K562 (cell line): ENCODE measurements around the gene PRAMEF12. TPM values are rescaled to one million over a fixed set of nuclear protein-coding genes. Genes with fewer than 3 reads are reported as not detected.
A peak's percentile ranks its signal among the peaks of the same experiment; 100 is the strongest.

Experiments
- ATAC-seq: fragments of 200-7000 bp; cut with Tn5 transposase; 3 replicates; pipeline ENCODE4 v1.9.1; 2020; ENCODE audit warnings: moderate library complexity
- BruUV-seq: library from RNA; stranded (reverse); fragments of 400-500 nt; replicated peaks from 2 replicates; lab custom pipeline; 2021; lab: Mats Ljungman, UMichigan
- CTCF ChIA-PET: fragments of 300-600 bp; formaldehyde crosslinking; extraction: SDS; loops from one replicate; lab custom pipeline; 2021; ENCODE audit warnings: low intra/inter-chr PET ratio; lab: Yijun Ruan, JAX
- POLR2A ChIA-PET: fragments of 300-600, 350-650 bp; sonication (Branson Sonifier 250); formaldehyde crosslinking; extraction: SDS; loops from one replicate; lab custom pipeline; 2021; ENCODE audit warnings: antibody characterized with exemption, inconsistent platforms; lab: Yijun Ruan, JAX
- DNase-seq, 4 experiments: peaks; one replicate each; pipeline versions ENCODE4 v3.0.0 to v3.0.0-alpha.2; 2011 to 2018; ENCODE audit warnings: low spot score in 3 of 4, mixed read lengths in 3 of 4; ENCODE audit errors: extremely low read depth in 1 of 4
- FAIRE-seq: peaks from 2 replicates; lab custom pipeline; 2011; peaks lifted over from hg19 to GRCh38; lab: Jason Lieb, UNC
- H2AFZ ChIP-seq: 2 replicates; pipeline ENCODE4 v1.6.0; 2011; ENCODE audit warnings: low read depth, low read length, control low read depth, inconsistent platforms
- H3K27ac ChIP-seq: fragments of 200-600 bp; 3 replicates; pipeline ENCODE4 v1.8.0; 2011; ENCODE audit warnings: low read depth, mild to moderate bottlenecking, control low read depth, inconsistent platforms, low read length, moderate library complexity, mixed read lengths; ENCODE audit errors: extremely low read depth
- H3K27me3 ChIP-seq, 2 experiments: fragments of 300-600 bp in 1 of 2; 2 replicates in 1 of 2; 3 replicates in 1 of 2; pipeline versions ENCODE4 v1.6.0 to v1.8.0; 2011; ENCODE audit warnings: inconsistent platforms in 2 of 2, low read length in 2 of 2, mild to moderate bottlenecking in 1 of 2, mixed read lengths in 1 of 2, moderate library complexity in 1 of 2; ENCODE audit not compliant: control insufficient read depth in 2 of 2, insufficient read depth in 2 of 2
- H3K36me3 ChIP-seq: fragments of 300-600 bp; 3 replicates; pipeline ENCODE4 v1.8.0; 2011; ENCODE audit warnings: mild to moderate bottlenecking, low read length, inconsistent platforms; ENCODE audit not compliant: control insufficient read depth, insufficient read depth
- H3K4me1 ChIP-seq, 2 experiments: fragments of 200-600 bp in 1 of 2; replicated peaks in 1 of 2; 2 replicates in 1 of 2; 3 replicates in 1 of 2; pipeline versions ENCODE4 v1.5.1 to v1.8.0; 2011; ENCODE audit warnings: inconsistent platforms in 2 of 2, low read length in 2 of 2, mild to moderate bottlenecking in 1 of 2, mixed read lengths in 1 of 2, moderate library complexity in 1 of 2; ENCODE audit not compliant: control insufficient read depth in 2 of 2, insufficient read depth in 2 of 2
- H3K4me2 ChIP-seq: 2 replicates; pipeline ENCODE4 v1.6.1; 2011; ENCODE audit warnings: low read length, control low read depth, inconsistent platforms, mixed read lengths; ENCODE audit not compliant: insufficient read depth
- H3K4me3 ChIP-seq: fragments of 200-600 bp; sonication (generic), shearing (Covaris generic); 2 replicates; pipeline ENCODE4 v1.5.1; 2016; ENCODE audit warnings: control low read depth, inconsistent platforms
- H3K79me2 ChIP-seq: fragments of 200-600 bp; 3 replicates; pipeline ENCODE4 v1.8.0; 2011; ENCODE audit warnings: low read length, inconsistent platforms; ENCODE audit not compliant: control insufficient read depth, insufficient read depth
- H3K9ac ChIP-seq, 2 experiments: 2 replicates each; pipeline versions ENCODE4 v1.6.0 to v1.6.1; 2011; ENCODE audit warnings: low read depth in 2 of 2, low read length in 2 of 2, control low read depth in 1 of 2, inconsistent platforms in 1 of 2, mild to moderate bottlenecking in 1 of 2, mixed read lengths in 1 of 2; ENCODE audit not compliant: insufficient read depth in 1 of 2
- H3K9me1 ChIP-seq: one replicate; pipeline ENCODE4 v1.6.0; 2011; ENCODE audit warnings: inconsistent platforms, mild to moderate bottlenecking, low read length, moderate library complexity; ENCODE audit not compliant: control insufficient read depth, insufficient read depth
- H3K9me3 ChIP-seq: replicated peaks from 2 replicates; pipeline ENCODE4 v1.5.1; 2011; ENCODE audit warnings: low read depth, low read length, inconsistent platforms; ENCODE audit not compliant: control insufficient read depth, insufficient read depth
- H4K20me1 ChIP-seq: replicated peaks from 2 replicates; pipeline ENCODE4 v1.6.1; 2011; ENCODE audit warnings: low read length, inconsistent platforms, mixed read lengths; ENCODE audit not compliant: control insufficient read depth, insufficient read depth
- ATF1 ChIP-seq, 2 experiments: fragments of 450-650 bp in 1 of 2; IDR thresholded peaks; 2 replicates each; pipeline ENCODE4 v1.6.1; 2016; ENCODE audit warnings: missing compliant biosample characterization in 1 of 2, missing genetic modification characterization in 1 of 2
- ATF7 ChIP-seq: fragments of 450-650 bp; IDR thresholded peaks from 2 replicates; pipeline ENCODE4 v1.7.1; 2014; ENCODE audit warnings: mild to moderate bottlenecking, moderate library complexity
- CBFA2T3 ChIP-seq: fragments of 450-650 bp; IDR thresholded peaks from 2 replicates; pipeline ENCODE4 v1.6.1; 2017
- CREB1 ChIP-seq, 2 experiments: sonication (generic) in 1 of 2; formaldehyde crosslinking in 1 of 2; IDR thresholded peaks; 2 replicates each; pipeline versions ENCODE4 v1.6.1 to v1.8.0; 2012 to 2022; ENCODE audit warnings: inconsistent platforms in 1 of 2, mild to moderate bottlenecking in 1 of 2, missing genetic modification reagents in 1 of 2, moderate library complexity in 1 of 2
- CSDE1 ChIP-seq, 2 experiments: fragments of 450-650 bp; IDR thresholded peaks; 2 replicates each; pipeline ENCODE4 v1.6.1; 2016; ENCODE audit warnings: mild to moderate bottlenecking in 1 of 2
- EP400 ChIP-seq: fragments of 450-650 bp; IDR thresholded peaks from 2 replicates; pipeline ENCODE4 v1.6.1; 2017; ENCODE audit warnings: antibody characterized with exemption, mild to moderate bottlenecking, moderate library complexity
- ESRRA ChIP-seq: fragments of 450-650 bp; IDR thresholded peaks from 2 replicates; pipeline ENCODE4 v1.6.1; 2014; ENCODE audit warnings: low read depth, mild to moderate bottlenecking, moderate library complexity, borderline replicate concordance
- GTF2F1 ChIP-seq: IDR thresholded peaks from 2 replicates; pipeline ENCODE4 v1.6.1; 2011; ENCODE audit warnings: low read depth, low read length, improper control_type of control experiment
- HDAC6 ChIP-seq: IDR thresholded peaks from 2 replicates; pipeline ENCODE4 v1.6.1; 2012; ENCODE audit warnings: low read depth, mild to moderate bottlenecking, control low read depth, inconsistent platforms, low read length, moderate library complexity
- HNRNPH1 ChIP-seq: fragments of 200-400 bp; formaldehyde crosslinking; optimal IDR thresholded peaks from 2 replicates; pipeline ENCODE3; 2017; ENCODE audit warnings: low read depth, mild to moderate bottlenecking, low read length, moderate library complexity
- LARP7 ChIP-seq: fragments of 450-650 bp; IDR thresholded peaks from 2 replicates; pipeline ENCODE4 v1.6.1; 2016
- MLLT1 ChIP-seq, 2 experiments: fragments of 450-650 bp; IDR thresholded peaks; 2 replicates each; pipeline ENCODE4 v1.6.1; 2016
- NCOA6 ChIP-seq: fragments of 450-650 bp; IDR thresholded peaks from 2 replicates; pipeline ENCODE4 v1.6.1; 2017; ENCODE audit warnings: mild to moderate bottlenecking
- NFIC ChIP-seq: fragments of 450-650 bp; IDR thresholded peaks from 2 replicates; pipeline ENCODE4 v1.6.1; 2017; ENCODE audit warnings: mild to moderate bottlenecking, inconsistent platforms
- NR2C1 ChIP-seq, 2 experiments: fragments of 450-650 bp; IDR thresholded peaks; 2 replicates each; pipeline ENCODE4 v1.6.1; 2017; ENCODE audit warnings: mild to moderate bottlenecking in 2 of 2, antibody characterized with exemption in 1 of 2, inconsistent platforms in 1 of 2, missing compliant biosample characterization in 1 of 2, missing genetic modification characterization in 1 of 2
- ZBTB26 ChIP-seq: fragments of 450-650 bp; formaldehyde crosslinking; IDR thresholded peaks from 2 replicates; pipeline ENCODE4 v1.4.0; 2022; ENCODE audit warnings: missing genetic modification characterization
- ZNF3 ChIP-seq: fragments of 250-450 bp; sonication (Bioruptor Pico); IDR thresholded peaks from 2 replicates; pipeline ENCODE4 v1.5.0; 2021; ENCODE audit warnings: mild to moderate bottlenecking, moderate library complexity
- ZNF512 ChIP-seq: IDR thresholded peaks from 2 replicates; pipeline ENCODE4 v1.6.1; 2016; ENCODE audit warnings: missing genetic modification characterization, missing compliant biosample characterization
- ZNF766 ChIP-seq: fragments of 200-800 bp; sonication (Bioruptor generic); conservative IDR thresholded peaks from 2 replicates; pipeline ENCODE4 v1.6.1; 2016; ENCODE audit warnings: missing genetic modification characterization, missing compliant biosample characterization
- WGBS: fragments of 100-300 bp; shearing (Covaris generic); methylation state at CpG from one replicate; pipeline ENCODE4 v1.1.6; 2016; ENCODE audit warnings: low coverage, mixed read lengths; ENCODE audit not compliant: insufficient coverage; ENCODE audit errors: missing lambda C conversion rate; 5-methylcytosine and 5-hydroxymethylcytosine counted together
- in situ Hi-C: fragments of 300-500 bp; cut with MboI; formaldehyde crosslinking; loops from 4 replicates; pipeline ENCODE4 v1.15.0; 2018; ENCODE audit warnings: inconsistent platforms, mixed read lengths
- intact Hi-C: fragments of 100-400 bp; cut with micrococcal nuclease; formaldehyde crosslinking; loops from 2 replicates; pipeline ENCODE4 v1.14.2; 2022
- polyA plus RNA-seq, 8 experiments: library from polyadenylated mRNA; depleted of rRNA in 4 of 8; stranded (reverse) in 5 of 8; unstranded in 3 of 8; fragments of >200 nt; fragmentation: Nextera tagmentation in 2 of 8; fragmentation: Illumina TruSeq in 1 of 8; extraction: Ambion mirVana in 2 of 8; extraction: Trizol in 1 of 8; gene quantifications; 2 replicates each; pipeline versions ENCODE4 v1.2.1 to v1.2.3, GENCODE V29; 2011 to 2014; ENCODE audit warnings: inconsistent platforms in 1 of 8, missing spikeins in 1 of 8
- total RNA-seq, 7 experiments: library from RNA; depleted of rRNA in 6 of 7; stranded (reverse); fragments of >200 nt in 6 of 7; fragmentation: Illumina TruSeq in 2 of 7; extraction: Trizol in 2 of 7; gene quantifications; 2 replicates each; pipeline versions ENCODE4 v1.2.1 to v1.2.3, GENCODE V29; 2011 to 2021; ENCODE audit warnings: low replicate concordance in 1 of 7

The PRAMEF12 gene
- total and polyA plus RNA-seq, 9 of the 15 experiments (the other 6 are each of a cell fraction or from before 2014, with no cell fraction given), result not detected

DNA sequence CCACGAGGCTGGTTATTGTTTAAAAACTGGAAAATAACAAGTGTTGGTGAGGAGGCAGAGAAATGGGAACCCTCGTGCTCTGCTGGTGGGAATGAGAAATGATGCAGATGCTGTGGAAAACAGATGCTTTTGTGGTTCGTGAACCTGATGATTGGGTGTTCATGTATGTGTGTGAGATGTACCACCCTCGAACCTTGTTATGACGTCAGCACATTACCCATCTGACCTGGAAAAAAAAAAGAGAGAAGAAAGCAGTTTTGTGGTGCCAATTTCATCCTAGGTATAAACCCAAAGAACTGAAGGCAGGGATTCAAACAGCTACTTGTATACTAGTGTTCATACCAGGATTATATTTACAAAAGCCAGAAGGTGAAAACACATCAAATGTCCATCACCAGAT is 33.9 kb upstream of the PRAMEF12 start:
- no peak for DNase-seq
- ChIA-PET CTCF (no interaction called here), POLR2A (interaction anchor here (0.6 kb wide), 1 partner anchor 339 kb away, joined by 3 read pairs; no protein-coding TSS in a partner anchor)
- Histone ChIP-seq H3K9me1 (no peaks in the 10 kb centered on the region), H3K27me3 (no peaks in the 10 kb centered on the region), H3K9ac (no peak overlapping the region), H4K20me1 (no peaks in the 10 kb centered on the region), H3K27ac (no peak overlapping the region), H3K4me2 (no peak overlapping the region), H3K36me3 (no peaks in the 10 kb centered on the region), H2AFZ (no peak overlapping the region), H3K79me2 (no peaks in the 10 kb centered on the region), H3K4me1 (no peaks in the 10 kb centered on the region), H3K9me3 (no peaks in the 10 kb centered on the region), H3K4me3 (no peak overlapping the region)
- no peak for FAIRE-seq
- in situ Hi-C loops, result no loop called here
- no TSS peak for BruUV-seq
- no peak for ATAC-seq
- intact Hi-C loops, result no loop called here
- WGBS, result 1% methylated on average over 5 of the region's 5 CpGs
- TF ChIP-seq ATF1 (CRISPR knock-in tag; IDR thresholded peaks at IDR 0.05) (no peak), ATF1 (tag; IDR thresholded peaks at IDR 0.05) (peak; percentile 70), ZNF766 (CRISPR knock-in tag) (no peak), NFIC (no peak), CBFA2T3 (no peak), NCOA6 (no peak), HDAC6 (no peak), GTF2F1 (no peak), CSDE1 (IDR thresholded peaks at IDR 0.05) (no peak), LARP7 (no peak), ZNF512 (tag) (no peak), NR2C1 (IDR thresholded peaks at IDR 0.05) (no peak), NR2C1 (tag; IDR thresholded peaks at IDR 0.05) (no peak), MLLT1 (IDR thresholded peaks at IDR 0.05) (no peak), ZBTB26 (CRISPR knock-in tag) (no peak), ATF7 (peak; percentile 56; the same call in 1 of the 2 replicates), EP400 (no peak), ESRRA (no peak), ZNF3 (CRISPR knock-in tag) (no peak), HNRNPH1 (no peak), CREB1 (IDR thresholded peaks at IDR 0.05) (no peak), CREB1 (CRISPR knock-in tag; IDR thresholded peaks at IDR 0.05) (0 out of 2 replicates have a peak, but pooled peaks have one; percentile 13)
